HG03097 (cell line): ENCODE measurements around the gene BCOR.

Source experiments
- ATAC-seq: cut with Tn5 transposase; IDR thresholded peaks from one replicate; pipeline ENCODE4 v1.9.1; 2021; ENCODE audit not compliant: unreplicated experiment, low FRiP score

The BCOR gene

GRCh38 chrX:40068048-40068447 is 29.7 kb downstream of the BCOR start:
- no peak for ATAC-seq

GRCh38 chrX:40066700-40067099 is 31.1 kb downstream of the BCOR start:
- no peak for ATAC-seq

- no peak for ATAC-seq
These were observed 32.3 kb downstream of the BCOR start for GRCh38 chrX:40065296-40066046.

- ATAC-seq, result no peak
These were observed 33.6 kb downstream of the BCOR start for GRCh38 chrX:40064055-40064597.

- no peak for ATAC-seq
These were observed 34.2 kb downstream of the BCOR start for GRCh38 chrX:40063555-40063954.

GRCh38 chrX:40062525-40063155 is 35.1 kb downstream of the BCOR start:
- ATAC-seq, result no peak

- no peak for ATAC-seq
These were observed 35.8 kb downstream of the BCOR start for GRCh38 chrX:40061871-40062524.

- no peak for ATAC-seq
These were observed 36.8 kb downstream of the BCOR start for GRCh38 chrX:40061005-40061404.

GRCh38 chrX:40060356-40060845 is 37.4 kb downstream of the BCOR start:
- no peak for ATAC-seq

GRCh38 chrX:40058719-40059118 is 39.0 kb downstream of the BCOR start:
- ATAC-seq, result no peak

GRCh38 chrX:40057405-40057804 is 40.4 kb downstream of the BCOR start:
- no peak for ATAC-seq

GRCh38 chrX:40056420-40056819 is 41.3 kb downstream of the BCOR start:
- ATAC-seq, result no peak

- no peak for ATAC-seq
These were observed 42.3 kb downstream of the BCOR start for GRCh38 chrX:40055495-40055894.

- ATAC-seq, result no peak
These were observed 43.0 kb downstream of the BCOR start for GRCh38 chrX:40054793-40055192.

- no peak for ATAC-seq
These were observed 47.2 kb downstream of the BCOR start for GRCh38 chrX:40050532-40050931.

GRCh38 chrX:40049084-40049641 is 48.6 kb downstream of the BCOR start:
- no peak for ATAC-seq

- ATAC-seq, result no peak
These were observed 50.3 kb downstream of the BCOR start for GRCh38 chrX:40047485-40047884.

- no peak for ATAC-seq
These were observed 53.9 kb downstream of the BCOR start for GRCh38 chrX:40043895-40044294.

- no peak for ATAC-seq
These were observed 55.8 kb downstream of the BCOR start for GRCh38 chrX:40041915-40042314.

- ATAC-seq, result no peak
These were observed 56.9 kb downstream of the BCOR start for GRCh38 chrX:40040686-40041461.
